Measurements from ENCODE around the gene ABCC5. TPM values are rescaled to one million over a fixed set of nuclear protein-coding genes. Genes with fewer than 3 reads are reported as not detected.

The ABCC5 gene
- total RNA-seq, 1 experiment from 2014 or later: 9.7 TPM

GRCh38 chr3:183949690-183950089 is 68.0 kb downstream of the ABCC5 start:
- in situ Hi-C loops (cut with HindIII; ENCODE audit: low pct_unique_long_range_greater_than_20kb, low sequenced_read_pairs): no loop called here
- no peak for DNase-seq (ENCODE audit: low read depth, low spot score)

DNA sequence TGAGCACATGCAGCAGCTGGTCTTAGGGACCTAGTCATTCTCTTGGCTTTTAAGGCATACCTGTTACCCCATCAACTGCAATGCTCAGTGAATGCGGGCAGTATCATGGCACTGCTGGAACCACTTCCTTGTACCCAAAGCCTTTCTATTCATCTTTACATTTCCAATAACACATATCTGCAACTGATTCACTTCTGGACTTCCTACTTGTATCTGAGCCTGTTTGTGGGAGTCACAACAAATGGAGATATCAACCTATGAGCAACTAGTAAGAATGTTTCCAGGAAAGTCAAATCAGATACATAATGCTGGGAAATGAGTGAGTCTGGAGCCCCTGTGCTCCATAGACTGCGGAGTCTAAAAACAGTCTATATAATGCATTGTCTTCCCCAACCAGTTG is 71.6 kb downstream of the ABCC5 start:
- DNase-seq (ENCODE audit: low read depth, low spot score): no peak
- in situ Hi-C loops (cut with HindIII; ENCODE audit: low pct_unique_long_range_greater_than_20kb, low sequenced_read_pairs): no loop called here

DNA sequence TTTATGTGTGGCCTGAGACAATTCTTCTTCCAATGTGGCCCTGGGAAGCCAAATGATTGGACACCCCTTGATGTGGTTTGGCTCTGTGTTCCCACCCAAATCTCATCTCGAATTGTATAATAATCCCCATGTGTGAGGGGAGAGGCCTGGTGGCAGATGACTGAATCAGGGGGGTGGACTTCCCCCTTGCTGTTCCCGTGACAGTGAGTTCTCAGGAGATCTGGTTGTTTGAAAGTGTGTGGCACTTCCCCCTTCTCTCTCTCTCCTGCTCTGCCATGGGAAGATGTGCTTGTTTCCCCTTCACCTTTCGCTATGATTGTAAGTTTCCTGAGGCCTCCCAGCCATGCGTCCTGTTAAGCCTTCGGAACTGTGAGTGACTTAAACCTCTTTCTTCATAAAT is 72.9 kb downstream of the ABCC5 start:
- in situ Hi-C loops (cut with HindIII; ENCODE audit: low pct_unique_long_range_greater_than_20kb, low sequenced_read_pairs): no loop called here
- DNase-seq (ENCODE audit: low read depth, low spot score): no peak

- no peak for DNase-seq (ENCODE audit: low read depth, low spot score)
- in situ Hi-C loops (cut with HindIII; ENCODE audit: low pct_unique_long_range_greater_than_20kb, low sequenced_read_pairs): no loop called here
Measured at GRCh38 chr3:183943739-183944138, 73.9 kb downstream of the ABCC5 start.

DNA sequence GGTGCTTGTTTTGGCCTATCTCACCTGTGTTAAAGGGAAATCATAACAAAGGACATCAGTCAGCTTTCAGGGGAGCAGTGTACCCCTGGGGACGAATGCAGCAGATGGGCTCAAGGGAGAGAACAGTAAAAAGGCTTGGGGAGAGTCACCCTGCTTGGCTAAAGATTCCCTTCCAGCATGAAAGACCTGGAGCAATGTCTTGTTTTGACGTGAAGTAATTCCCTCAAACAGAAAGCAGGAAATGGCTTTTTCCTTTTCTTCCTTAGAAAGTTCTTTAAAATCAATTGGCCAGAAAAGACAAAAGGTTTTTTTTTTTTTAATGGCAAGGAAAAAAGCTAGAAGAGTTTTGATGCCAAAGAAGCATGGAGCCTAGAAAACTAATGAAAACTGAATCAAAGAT is 76.5 kb downstream of the ABCC5 start:
- in situ Hi-C loops (cut with HindIII; ENCODE audit: low pct_unique_long_range_greater_than_20kb, low sequenced_read_pairs): no loop called here
- DNase-seq (ENCODE audit: low read depth, low spot score): no peak

DNA sequence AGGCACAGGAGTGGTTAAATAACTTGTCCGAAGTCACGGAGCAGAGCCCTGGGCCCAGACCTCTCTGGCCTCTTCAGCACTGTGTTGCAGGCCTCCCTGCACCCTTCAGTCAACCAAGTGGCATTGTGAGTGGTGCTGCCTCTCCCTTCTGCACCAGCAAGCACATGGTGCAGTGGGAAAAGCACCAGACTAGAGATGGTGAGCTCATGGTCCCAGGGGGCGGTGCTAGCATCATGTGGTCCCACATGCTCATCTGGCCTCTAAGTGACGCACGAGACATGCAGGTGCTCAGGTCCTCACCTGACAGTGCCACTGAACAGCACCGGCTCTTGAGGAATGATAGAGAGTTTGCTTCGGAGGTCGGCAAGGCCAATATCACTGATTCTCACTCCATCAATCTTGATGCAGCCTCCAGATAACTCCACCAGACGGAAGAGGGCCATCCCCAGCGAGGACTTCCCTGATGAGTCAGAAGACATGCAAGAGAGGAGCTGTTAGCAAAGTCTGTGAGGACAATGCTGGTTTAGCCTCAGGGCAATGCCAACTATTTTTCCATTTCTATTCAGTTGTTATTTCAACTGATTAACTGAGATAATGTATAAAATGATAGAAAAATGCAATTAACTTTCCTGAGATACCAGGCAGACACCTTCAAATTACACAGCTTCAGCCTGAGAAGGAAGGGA is 79.9 kb downstream of the ABCC5 start:
- no peak for DNase-seq (ENCODE audit: low read depth, low spot score)
- in situ Hi-C loops (cut with HindIII; ENCODE audit: low pct_unique_long_range_greater_than_20kb, low sequenced_read_pairs): no loop called here

GRCh38 chr3:183933160-183933559 is 84.5 kb downstream of the ABCC5 start:
- in situ Hi-C loops (cut with HindIII; ENCODE audit: low pct_unique_long_range_greater_than_20kb, low sequenced_read_pairs): no loop called here
- DNase-seq (ENCODE audit: low read depth, low spot score): no peak

GRCh38 chr3:183931881-183932280 is 85.8 kb downstream of the ABCC5 start:
- in situ Hi-C loops (cut with HindIII; ENCODE audit: low pct_unique_long_range_greater_than_20kb, low sequenced_read_pairs): no loop called here
- DNase-seq (ENCODE audit: low read depth, low spot score): no peak

DNA sequence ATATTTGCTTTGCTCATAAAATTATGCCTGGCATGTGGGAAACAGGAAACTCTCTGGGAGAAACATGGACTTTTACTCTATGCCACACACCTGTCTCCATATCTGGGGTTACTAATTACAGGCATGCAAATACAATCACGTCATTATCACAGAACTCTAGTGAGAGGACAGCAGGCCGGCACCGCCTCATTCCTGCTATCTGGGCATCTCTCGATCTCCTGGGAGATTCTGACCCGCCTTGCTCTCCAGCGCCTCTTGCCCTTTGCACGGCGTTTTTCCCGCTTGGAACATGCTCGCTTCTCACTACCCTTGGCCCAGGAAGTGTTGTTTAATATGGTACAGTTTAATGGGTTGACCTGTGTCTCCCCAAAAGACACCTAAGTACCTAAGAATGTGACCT is 87.6 kb downstream of the ABCC5 start:
- no peak for DNase-seq (ENCODE audit: low read depth, low spot score)
- in situ Hi-C loops (cut with HindIII; ENCODE audit: low pct_unique_long_range_greater_than_20kb, low sequenced_read_pairs): no loop called here

DNA sequence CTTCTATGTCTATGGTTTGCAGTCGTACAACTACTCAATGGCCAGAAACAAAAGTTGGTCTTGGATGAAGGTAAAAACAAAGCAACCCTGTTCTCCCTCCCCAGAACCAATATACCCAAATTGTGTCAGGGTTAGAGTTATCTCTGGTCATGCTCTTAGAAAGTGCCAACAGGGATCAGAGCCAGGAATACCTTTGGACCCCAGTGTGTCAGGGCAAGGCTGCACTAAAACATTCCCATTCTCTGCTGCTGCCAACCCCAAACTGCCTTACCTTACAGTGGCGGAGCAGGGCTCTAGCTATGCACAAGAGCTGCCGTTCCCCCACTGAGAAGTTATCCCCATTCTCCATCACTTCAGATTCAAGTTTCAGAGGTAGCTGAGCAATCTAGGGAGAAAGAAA is 90.6 kb downstream of the ABCC5 start:
- in situ Hi-C loops (cut with HindIII; ENCODE audit: low pct_unique_long_range_greater_than_20kb, low sequenced_read_pairs): no loop called here
- no peak for DNase-seq (ENCODE audit: low read depth, low spot score)

- no peak for DNase-seq (ENCODE audit: low read depth, low spot score)
- in situ Hi-C loops (cut with HindIII; ENCODE audit: low pct_unique_long_range_greater_than_20kb, low sequenced_read_pairs): no loop called here
Measured at GRCh38 chr3:183924956-183925355, 92.7 kb downstream of the ABCC5 start.

GRCh38 chr3:183924543-183924942 is 93.1 kb downstream of the ABCC5 start:
- no peak for DNase-seq (ENCODE audit: low read depth, low spot score)
- in situ Hi-C loops (cut with HindIII; ENCODE audit: low pct_unique_long_range_greater_than_20kb, low sequenced_read_pairs): no loop called here

DNA sequence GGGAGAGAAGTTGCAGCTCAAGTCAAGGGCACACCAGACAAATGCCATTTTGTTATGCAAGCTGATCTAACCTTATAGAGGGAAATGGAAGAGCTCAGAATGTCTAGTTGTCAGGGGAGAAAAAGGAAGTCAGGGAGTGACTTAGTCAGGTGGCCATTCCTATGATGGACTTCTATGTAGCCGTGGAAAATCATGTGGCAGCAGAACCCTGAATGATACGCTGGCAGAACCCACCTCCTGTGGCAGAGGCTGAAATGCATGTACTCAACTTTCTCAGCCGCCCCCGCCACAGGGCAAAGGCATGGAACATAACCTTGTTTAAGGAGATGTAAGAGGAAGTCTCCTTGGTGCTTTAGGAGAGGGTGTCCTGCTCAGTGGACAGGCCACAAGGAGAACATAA is 95.3 kb downstream of the ABCC5 start:
- in situ Hi-C loops (cut with HindIII; ENCODE audit: low pct_unique_long_range_greater_than_20kb, low sequenced_read_pairs): no loop called here
- no peak for DNase-seq (ENCODE audit: low read depth, low spot score)

DNA sequence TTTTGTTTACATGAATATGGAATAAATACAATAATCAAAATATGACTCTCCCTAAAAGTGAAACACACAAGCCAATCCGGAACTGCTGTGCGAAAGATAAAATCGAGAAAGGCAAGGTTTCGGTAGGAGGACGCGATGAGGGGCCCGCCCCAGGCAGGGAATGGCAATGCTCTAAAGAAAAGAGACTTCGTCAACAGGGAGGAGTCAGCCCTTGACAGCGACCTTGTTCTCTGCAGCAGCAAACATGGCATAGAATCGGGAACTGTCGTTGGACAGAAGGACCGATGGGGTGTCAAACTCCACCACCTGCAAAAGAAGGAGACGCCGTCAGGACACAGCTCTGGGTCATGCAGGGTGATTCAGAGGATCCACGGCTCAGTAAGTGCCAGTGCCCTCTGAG is 96.6 kb downstream of the ABCC5 start:
- DNase-seq (ENCODE audit: low read depth, low spot score): no peak
- in situ Hi-C loops (cut with HindIII; ENCODE audit: low pct_unique_long_range_greater_than_20kb, low sequenced_read_pairs): no loop called here

- no peak for DNase-seq (ENCODE audit: low read depth, low spot score)
- in situ Hi-C loops (cut with HindIII; ENCODE audit: low pct_unique_long_range_greater_than_20kb, low sequenced_read_pairs): no loop called here
Measured at GRCh38 chr3:183920416-183920815, 97.3 kb downstream of the ABCC5 start.

- in situ Hi-C loops (cut with HindIII; ENCODE audit: low pct_unique_long_range_greater_than_20kb, low sequenced_read_pairs): no loop called here
- no peak for DNase-seq (ENCODE audit: low read depth, low spot score)
Measured at GRCh38 chr3:183918178-183918577, 99.5 kb downstream of the ABCC5 start.

DNA sequence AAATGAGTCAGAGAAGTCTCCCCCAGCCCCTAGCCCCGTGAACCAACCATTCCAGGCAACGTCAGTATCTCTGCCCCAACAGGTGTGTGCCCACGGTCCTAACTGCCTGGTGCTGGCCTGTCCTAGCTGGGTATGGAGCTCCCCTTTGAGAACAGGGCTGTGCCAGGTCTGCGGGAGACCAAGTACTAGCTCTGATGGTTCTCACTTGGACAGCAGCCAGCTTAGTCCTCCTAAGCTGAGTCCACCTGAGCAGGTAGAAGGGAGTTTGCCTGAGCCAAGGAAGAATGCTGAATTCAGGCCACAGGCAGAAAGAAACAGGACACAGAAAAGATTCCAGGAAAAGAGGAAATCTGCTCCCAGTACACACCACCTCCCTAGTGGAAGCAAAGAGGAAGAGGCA is 99.9 kb downstream of the ABCC5 start:
- in situ Hi-C loops (cut with HindIII; ENCODE audit: low pct_unique_long_range_greater_than_20kb, low sequenced_read_pairs): no loop called here
- no peak for DNase-seq (ENCODE audit: low read depth, low spot score)

DNA sequence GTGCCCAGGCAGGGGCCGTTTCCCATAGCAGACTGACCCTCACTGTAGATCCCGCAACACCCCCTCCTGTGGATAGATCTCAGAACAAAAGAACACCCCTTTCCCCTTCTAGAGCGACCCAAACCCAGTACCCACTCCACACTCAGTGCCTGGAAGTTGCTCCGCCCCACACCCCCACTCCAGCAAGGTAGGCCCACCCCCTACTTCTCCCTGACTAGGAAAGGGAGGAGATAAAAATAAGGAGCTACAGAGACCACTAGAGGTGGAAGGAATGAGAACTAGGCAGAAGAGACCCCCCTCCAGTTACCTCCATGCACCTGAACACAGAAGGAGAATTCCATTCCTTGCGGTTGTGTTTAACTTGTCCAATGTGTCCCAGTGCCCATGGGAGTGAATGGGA is 102.8 kb downstream of the ABCC5 start:
- in situ Hi-C loops (cut with HindIII; ENCODE audit: low pct_unique_long_range_greater_than_20kb, low sequenced_read_pairs): no loop called here
- no peak for DNase-seq (ENCODE audit: low read depth, low spot score)

GRCh38 chr3:183913580-183913920 is 104.1 kb downstream of the ABCC5 start:
- in situ Hi-C loops (cut with HindIII; ENCODE audit: low pct_unique_long_range_greater_than_20kb, low sequenced_read_pairs): no loop called here
- no peak for DNase-seq (ENCODE audit: low read depth, low spot score)

DNA sequence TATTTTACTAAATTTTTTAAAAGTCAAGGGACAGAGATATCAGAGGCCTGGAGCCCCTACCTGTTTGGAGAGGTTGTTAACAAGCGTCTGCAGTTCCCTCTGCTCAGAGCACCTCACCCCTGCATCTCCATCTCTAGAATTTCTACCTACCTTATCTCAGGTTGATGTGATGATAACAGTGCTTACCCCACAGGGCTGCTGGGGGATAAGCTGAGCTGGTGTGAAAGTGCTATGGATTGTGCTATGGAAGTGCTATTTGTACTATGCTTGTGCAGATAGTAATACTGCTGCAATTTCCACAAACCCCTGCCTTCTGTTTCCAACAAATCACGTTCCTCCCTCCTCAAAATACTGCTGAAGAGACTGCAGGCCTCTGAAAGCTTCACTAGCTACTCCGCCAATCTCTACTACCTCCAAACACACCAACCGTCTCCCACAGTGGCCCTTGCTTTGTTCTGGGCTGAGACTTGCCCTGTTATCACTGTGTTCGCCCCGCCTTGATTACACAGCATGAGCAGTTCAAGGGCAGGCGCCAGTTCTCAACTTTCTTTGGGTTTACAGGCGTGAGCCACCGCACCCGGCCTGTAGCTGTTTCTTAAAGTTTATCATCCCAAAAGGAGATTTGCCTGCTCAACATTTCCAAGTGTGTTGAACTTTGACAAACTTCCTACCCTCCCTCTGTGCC is 104.6 kb downstream of the ABCC5 start:
- in situ Hi-C loops (cut with HindIII; ENCODE audit: low pct_unique_long_range_greater_than_20kb, low sequenced_read_pairs): no loop called here
- no peak for DNase-seq (ENCODE audit: low read depth, low spot score)
